Spleen (tissue), 11 donors: Measurements from ENCODE around the gene ZMIZ1. TPM values are rescaled to one million over a fixed set of nuclear protein-coding genes. Genes with fewer than 3 reads are reported as not detected.
A peak's percentile ranks its signal among the peaks of the same experiment; 100 is the strongest.

ENCODE experiments used
- DNase-seq: peaks from one replicate; pipeline ENCODE4 v3.0.0-alpha.2; 2020
- H3K27ac ChIP-seq, 8 donors: fragments of 200-600 bp; sonication (generic) in 7 of 8; 1 replicate in 4 of 8; 2 replicates in 4 of 8; pipeline versions ENCODE4 v1.5.0 to v1.8.0; 2016 to 2021; ENCODE audit warnings: inconsistent platforms in 4 of 8, mild to moderate bottlenecking in 4 of 8, moderate library complexity in 1 of 8
- H3K27me3 ChIP-seq, 7 donors: fragments of 200-600 bp; sonication (generic) in 6 of 7; replicated peaks in 1 of 7; 1 replicate in 4 of 7; 2 replicates in 3 of 7; pipeline versions ENCODE4 v1.5.0 to v1.8.0; 2016 to 2021; ENCODE audit warnings: inconsistent platforms in 3 of 7, mild to moderate bottlenecking in 1 of 7
- H3K36me3 ChIP-seq, 6 donors: fragments of 200-600 bp; sonication (generic) in 5 of 6; 1 replicate in 4 of 6; 2 replicates in 2 of 6; pipeline versions ENCODE4 v1.5.0 to v1.8.0; 2016 to 2021; ENCODE audit warnings: inconsistent platforms in 2 of 6
- H3K4me1 ChIP-seq, 6 donors: fragments of 200-600 bp; sonication (generic) in 5 of 6; 1 replicate in 3 of 6; 2 replicates in 3 of 6; pipeline versions ENCODE4 v1.5.0 to v1.8.0; 2016 to 2021; ENCODE audit warnings: inconsistent platforms in 3 of 6
- H3K4me3 ChIP-seq, 8 donors: fragments of 200-600 bp; sonication (generic) in 7 of 8; 1 replicate in 4 of 8; 2 replicates in 4 of 8; pipeline versions ENCODE4 v1.5.0 to v1.8.0; 2016 to 2021; ENCODE audit warnings: inconsistent platforms in 4 of 8, mild to moderate bottlenecking in 4 of 8, moderate library complexity in 2 of 8
- H3K9me3 ChIP-seq, 8 donors: fragments of 200-600 bp; sonication (generic) in 7 of 8; 1 replicate in 4 of 8; 2 replicates in 4 of 8; pipeline versions ENCODE4 v1.5.0 to v1.8.0; 2016 to 2021; ENCODE audit warnings: inconsistent platforms in 4 of 8
- CTCF ChIP-seq, 11 experiments: fragments of 200-600 bp in 7 of 11; fragments of 450-650 bp in 4 of 11; sonication (generic) in 4 of 11; IDR thresholded peaks in 8 of 11; conservative IDR thresholded peaks in 3 of 11; 1 replicate in 7 of 11; 2 replicates in 4 of 11; pipeline versions ENCODE4 v1.4.0 to v1.8.0; 2016 to 2021; ENCODE audit warnings: antibody characterized with exemption in 11 of 11, inconsistent platforms in 4 of 11, mild to moderate bottlenecking in 1 of 11
- POLR2A ChIP-seq, 3 donors: fragments of 450-650 bp; IDR thresholded peaks; one replicate each; pipeline ENCODE4 v1.5.1; 2017; ENCODE audit warnings: antibody characterized with exemption in 3 of 3, mild to moderate bottlenecking in 1 of 3
- POLR2AphosphoS5 ChIP-seq, 3 donors: sonication (generic); formaldehyde crosslinking; IDR thresholded peaks; one replicate each; pipeline ENCODE4 v1.5.1; 2017; ENCODE audit warnings: antibody characterized with exemption in 3 of 3
- WGBS, 5 donors: extraction: QIAGEN DNeasy Blood & Tissue Kit in 3 of 5; methylation state at CpG; one replicate each; pipeline versions ENCODE4 v1.1.5 to v1.1.7; 2013 to 2018; 5-methylcytosine and 5-hydroxymethylcytosine counted together
- intact Hi-C: fragments of 100-400 bp; cut with DNase I; formaldehyde crosslinking; loops from one replicate; pipeline ENCODE4 v1.15.0; 2023; ENCODE audit warnings: low total_unique reads
- polyA plus RNA-seq, 3 donors: library from polyadenylated mRNA; stranded (reverse); fragments of 200-250 nt; gene quantifications; one replicate each; pipeline ENCODE4 v1.2.1, GENCODE V29; 2013
- total RNA-seq, 7 donors: library from RNA; depleted of rRNA in 3 of 7; stranded (reverse); fragments of >200 nt in 3 of 7; fragmentation: NEBNext Ultra II Directional in 4 of 7; extraction: Animal tissue kit (Norgen Biotek cat#: 25700) in 4 of 7; gene quantifications; one replicate each; pipeline versions ENCODE4 v1.1.0 to v1.2.1, GENCODE V29; 2016 to 2021
- donor health status: healthy with polysubstance abuse.
- donor health status: DM: no; HTN: no; CAD: no; lungs with moderate emphysema.
- donor health status: DM: no; HTN: no; CAD: no.
- donor health status: Bipolar disorder and iron deficiency.
- donor health status: healthy.
- donor health status: DM: no; HTN: no; CAD: no.
- donor health status: DM: yes; HTN: yes; CAD: no.

Gene ZMIZ1
- total and polyA plus RNA-seq, 10 donors = 10.7 to 210 (median 125) TPM

GRCh38 chr10:79162022-79162421, 93.3 kb downstream of the ZMIZ1 start:
- Histone ChIP-seq H3K36me3 (peaks cover 0 to 43% (median 2%) of the 10 kb centered on the region in 6 donors), H3K4me3 (no peak overlapping the region), H3K4me1 (peaks cover 16 to 99% (median 73%) of the 10 kb centered on the region in 6 donors), H3K27ac (peak overlapping the region in 5 of 8 donors; percentile 75 to 95 (median 89)), H3K9me3 (no peaks in the 10 kb centered on the region), H3K27me3 (no peaks in the 10 kb centered on the region)
- DNase-seq = no peak
- peak in 2 of 3 donors; percentile 38 to 40 for TF ChIP-seq POLR2AphosphoS5 (IDR thresholded peaks at IDR 0.05)
- TF ChIP-seq POLR2A (IDR thresholded peaks at IDR 0.05) = no peak
- intact Hi-C loops = no loop called here
- 78 to 93% (median 88%) methylated on average over 6 to 12 of the region's 12 CpGs for WGBS, 5 donors

- Histone ChIP-seq H3K4me3 (no peak overlapping the region), H3K36me3 (peaks cover 0 to 54% (median 3%) of the 10 kb centered on the region in 6 donors), H3K4me1 (peaks cover 16 to 95% (median 73%) of the 10 kb centered on the region in 6 donors), H3K27me3 (no peaks in the 10 kb centered on the region), H3K9me3 (no peaks in the 10 kb centered on the region), H3K27ac (peak overlapping the region in 7 of 8 donors; percentile 0 to 95 (median 88))
- TF ChIP-seq CTCF (IDR thresholded peaks at IDR 0.05 in 8 of 11, conservative IDR thresholded peaks at IDR 0.05 in 3 of 11) (no peak), POLR2AphosphoS5 (IDR thresholded peaks at IDR 0.05) (peak; percentile 76 to 80 (median 76)), POLR2A (IDR thresholded peaks at IDR 0.05) (no peak)
- DNase-seq = no peak
- intact Hi-C loops = no loop called here
- 57 to 75% (median 68%) methylated on average over 14 to 17 of the region's 17 CpGs for WGBS, 5 donors
Measured at GRCh38 chr10:79162861-79163665, 94.3 kb downstream of the ZMIZ1 start.

GRCh38 chr10:79163666-79163975, 94.9 kb downstream of the ZMIZ1 start:
- Histone ChIP-seq H3K27ac (peak overlapping the region in 7 of 8 donors; percentile 0 to 95 (median 88)), H3K36me3 (peaks cover 0 to 59% (median 4%) of the 10 kb centered on the region in 6 donors), H3K4me3 (no peak overlapping the region), H3K9me3 (no peaks in the 10 kb centered on the region), H3K27me3 (no peaks in the 10 kb centered on the region), H3K4me1 (peaks cover 16 to 90% (median 69%) of the 10 kb centered on the region in 6 donors)
- intact Hi-C loops = no loop called here
- DNase-seq = no peak
- WGBS, 5 donors = 63 to 78% (median 72%) methylated on average over 8 of the region's 8 CpGs
- TF ChIP-seq POLR2AphosphoS5 (IDR thresholded peaks at IDR 0.05) (no peak), POLR2A (IDR thresholded peaks at IDR 0.05) (no peak), CTCF (IDR thresholded peaks at IDR 0.05 in 8 of 11, conservative IDR thresholded peaks at IDR 0.05 in 3 of 11) (no peak)

GRCh38 chr10:79164075-79164474, 95.3 kb downstream of the ZMIZ1 start:
- Histone ChIP-seq H3K4me1 (peaks cover 16 to 85% (median 65%) of the 10 kb centered on the region in 6 donors), H3K36me3 (peaks cover 0 to 64% (median 6%) of the 10 kb centered on the region in 6 donors), H3K27ac (peak overlapping the region in 6 of 8 donors; percentile 15 to 95 (median 80)), H3K4me3 (no peak overlapping the region), H3K9me3 (no peaks in the 10 kb centered on the region), H3K27me3 (no peaks in the 10 kb centered on the region)
- WGBS, 5 donors = 82 to 86% (median 85%) methylated on average over 9 of the region's 9 CpGs
- TF ChIP-seq POLR2AphosphoS5 (IDR thresholded peaks at IDR 0.05) (no peak), POLR2A (IDR thresholded peaks at IDR 0.05) (no peak), CTCF (IDR thresholded peaks at IDR 0.05 in 8 of 11, conservative IDR thresholded peaks at IDR 0.05 in 3 of 11) (no peak)
- intact Hi-C loops = no loop called here
- no peak for DNase-seq
